IPS-18a (cell line): ENCODE results near the gene PGM3.

ENCODE experiments used
- H3K27ac ChIP-seq: one replicate; pipeline ENCODE4 v1.5.1; 2013; ENCODE audit warnings: low read length
- H3K27me3 ChIP-seq: one replicate; pipeline ENCODE4 v1.6.1; 2013; ENCODE audit warnings: mild to moderate bottlenecking, low read length; ENCODE audit not compliant: control insufficient read depth, insufficient read depth
- H3K36me3 ChIP-seq: one replicate; pipeline ENCODE4 v1.6.1; 2013; ENCODE audit warnings: low read depth, low read length; ENCODE audit not compliant: control insufficient read depth
- H3K4me1 ChIP-seq: one replicate; pipeline ENCODE4 v1.6.1; 2013; ENCODE audit warnings: low read depth, low read length; ENCODE audit not compliant: control insufficient read depth
- H3K4me3 ChIP-seq: one replicate; pipeline ENCODE4 v1.5.1; 2013; ENCODE audit warnings: low read length
- H3K9ac ChIP-seq: one replicate; pipeline ENCODE4 v1.6.1; 2013; ENCODE audit warnings: mild to moderate bottlenecking, low read length, moderate library complexity
- H3K9me3 ChIP-seq: one replicate; pipeline ENCODE4 v1.6.1; 2013; ENCODE audit warnings: low read depth, low read length; ENCODE audit not compliant: control insufficient read depth

The PGM3 gene

DNA sequence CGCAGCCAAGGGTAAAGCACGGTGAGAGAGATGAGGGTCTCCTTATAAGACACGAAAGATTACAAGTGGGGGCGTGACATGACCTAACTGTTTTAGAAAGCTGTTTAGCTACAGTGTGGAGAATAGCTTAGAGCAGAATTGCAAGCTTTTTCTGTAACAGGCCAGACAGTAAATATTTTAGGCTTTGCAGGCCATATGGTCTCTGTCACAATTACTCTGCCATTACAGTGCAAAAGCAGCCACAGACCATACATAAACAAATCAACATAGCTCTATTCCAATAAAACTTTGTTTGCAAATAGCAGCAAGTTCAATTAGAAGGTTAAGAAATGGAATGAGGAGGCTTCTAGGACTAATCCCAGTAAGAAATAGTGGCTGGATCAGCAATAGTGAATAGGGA, 16.8 kb downstream of the PGM3 start:
- Histone ChIP-seq H3K9me3 (no peaks in the 10 kb centered on the region), H3K36me3 (peaks cover 58% of the 10 kb centered on the region), H3K4me3 (no peak overlapping the region), H3K27me3 (no peaks in the 10 kb centered on the region), H3K27ac (no peak overlapping the region), H3K4me1 (no peaks in the 10 kb centered on the region), H3K9ac (no peak overlapping the region)

DNA sequence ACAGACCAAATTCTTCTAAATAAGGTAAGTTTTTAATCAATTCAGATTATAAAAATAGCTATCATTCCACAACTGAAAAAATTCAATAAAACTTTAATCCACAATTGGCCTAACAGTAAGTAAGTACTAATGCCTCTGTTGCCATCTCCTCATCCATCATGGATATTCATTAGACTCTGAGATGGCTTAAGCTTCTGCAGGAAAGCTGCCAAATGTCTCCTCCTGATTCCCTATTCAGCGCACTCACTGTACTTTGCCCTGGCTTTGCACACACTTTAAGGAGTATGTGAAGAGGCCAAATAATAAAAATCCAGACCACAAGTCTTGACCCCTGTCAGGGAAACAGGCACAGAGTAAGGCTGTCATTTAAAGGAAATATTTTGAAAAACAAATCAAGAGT, 23.6 kb downstream of the PGM3 start:
- Histone ChIP-seq H3K4me3 (no peak overlapping the region), H3K36me3 (peaks cover 86% of the 10 kb centered on the region), H3K27ac (no peak overlapping the region), H3K4me1 (no peaks in the 10 kb centered on the region), H3K27me3 (no peaks in the 10 kb centered on the region), H3K9me3 (no peaks in the 10 kb centered on the region), H3K9ac (no peak overlapping the region)

DNA sequence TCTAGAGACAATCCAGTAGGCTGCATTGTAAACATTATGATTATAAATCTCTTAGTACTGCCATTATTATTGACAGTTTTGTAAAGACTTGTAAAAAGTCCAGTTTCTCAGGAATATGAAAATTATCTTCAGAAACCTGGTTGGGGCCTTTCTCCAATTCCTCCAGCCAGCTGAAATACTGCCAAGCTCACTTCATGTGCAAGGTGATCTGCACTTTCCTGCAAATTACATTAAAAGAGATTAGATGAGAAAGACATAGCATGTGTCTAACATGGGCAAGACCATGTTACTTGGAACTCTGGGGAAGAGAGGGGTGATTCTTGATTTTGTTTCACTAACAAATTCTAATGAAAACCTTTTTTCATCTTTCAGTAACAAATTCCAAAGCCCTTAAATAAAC, 24.0 kb downstream of the PGM3 start:
- Histone ChIP-seq H3K9ac (no peak overlapping the region), H3K4me1 (no peaks in the 10 kb centered on the region), H3K9me3 (no peaks in the 10 kb centered on the region), H3K27ac (no peak overlapping the region), H3K27me3 (no peaks in the 10 kb centered on the region), H3K4me3 (no peak overlapping the region), H3K36me3 (peaks cover 85% of the 10 kb centered on the region)

DNA sequence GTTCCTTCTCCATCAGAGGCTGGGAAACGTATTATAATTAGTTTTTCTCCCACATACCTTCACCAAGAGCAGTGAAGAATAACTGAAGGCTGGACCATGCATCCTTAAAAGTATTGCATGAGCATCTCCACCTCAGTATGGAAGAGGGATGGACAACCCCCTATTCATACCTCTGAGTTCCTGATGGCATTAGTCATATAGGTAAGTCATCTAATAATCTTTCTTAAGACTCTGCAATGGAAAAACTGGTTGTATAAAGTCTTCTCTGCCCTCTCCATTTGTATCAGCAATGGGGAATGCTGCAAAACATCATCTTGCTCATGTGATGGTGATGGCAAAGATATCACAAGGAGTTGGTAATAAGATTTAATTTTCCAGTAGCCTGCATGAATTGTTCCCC, 24.5 kb downstream of the PGM3 start:
- Histone ChIP-seq H3K4me3 (no peak overlapping the region), H3K27ac (no peak overlapping the region), H3K27me3 (no peaks in the 10 kb centered on the region), H3K4me1 (no peaks in the 10 kb centered on the region), H3K36me3 (peaks cover 83% of the 10 kb centered on the region), H3K9me3 (no peaks in the 10 kb centered on the region), H3K9ac (no peak overlapping the region)

DNA sequence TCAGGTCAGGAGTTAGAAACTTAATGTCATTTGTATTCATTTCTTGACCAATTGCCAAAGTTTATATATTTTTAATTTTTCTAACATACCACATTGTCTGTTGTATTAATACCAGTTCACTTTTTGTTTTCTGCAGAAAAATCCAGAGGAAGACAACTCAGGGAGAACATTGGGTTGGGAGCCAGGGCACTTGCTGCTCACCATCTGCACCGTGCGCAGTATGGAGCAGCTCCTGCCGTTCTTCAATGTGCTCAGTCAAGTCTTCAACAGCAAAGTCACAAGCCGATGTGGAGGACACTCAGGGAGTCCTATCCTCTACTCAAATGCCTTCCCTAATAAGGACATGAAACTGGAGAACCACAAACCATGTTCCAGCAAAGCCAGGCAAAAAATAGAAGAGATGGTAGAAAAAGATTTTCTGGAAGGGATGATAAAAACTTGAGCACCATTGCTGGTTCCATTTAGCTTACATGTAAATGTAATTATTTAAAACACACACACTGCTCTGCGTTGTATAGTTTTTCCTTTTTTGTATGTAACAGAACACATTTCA, 25.3 kb downstream of the PGM3 start:
- Histone ChIP-seq H3K9ac (no peak overlapping the region), H3K4me1 (no peaks in the 10 kb centered on the region), H3K27me3 (no peaks in the 10 kb centered on the region), H3K27ac (no peak overlapping the region), H3K36me3 (peaks cover 80% of the 10 kb centered on the region), H3K9me3 (no peaks in the 10 kb centered on the region), H3K4me3 (no peak overlapping the region)

DNA sequence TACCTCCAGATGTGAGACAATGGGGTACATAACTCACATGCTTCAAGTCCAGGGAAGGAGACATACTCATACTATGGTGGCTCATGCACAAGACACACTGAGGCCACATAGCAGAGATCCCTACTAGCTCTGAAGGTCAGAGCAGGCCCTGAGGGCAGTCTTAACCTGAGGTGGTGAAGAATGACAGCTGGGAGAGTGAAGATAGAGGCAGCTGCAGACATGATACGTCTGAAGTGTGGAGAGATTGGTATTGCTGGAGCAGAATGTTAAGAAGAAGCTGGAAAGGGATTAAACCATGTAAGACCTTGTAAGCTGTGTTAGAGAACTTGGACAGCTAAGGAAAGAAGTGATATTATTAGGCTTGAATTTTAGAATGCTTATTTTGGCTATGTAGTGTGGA, 32.9 kb downstream of the PGM3 start:
- no peak overlapping the region for H3K4me3 ChIP-seq
- no peak overlapping the region for H3K27ac ChIP-seq
- peaks cover 44% of the 10 kb centered on the region for H3K36me3 ChIP-seq
- no peak overlapping the region for H3K9ac ChIP-seq
- H3K9me3 ChIP-seq, result no peaks in the 10 kb centered on the region
- H3K27me3 ChIP-seq, result no peaks in the 10 kb centered on the region
- no peaks in the 10 kb centered on the region for H3K4me1 ChIP-seq

DNA sequence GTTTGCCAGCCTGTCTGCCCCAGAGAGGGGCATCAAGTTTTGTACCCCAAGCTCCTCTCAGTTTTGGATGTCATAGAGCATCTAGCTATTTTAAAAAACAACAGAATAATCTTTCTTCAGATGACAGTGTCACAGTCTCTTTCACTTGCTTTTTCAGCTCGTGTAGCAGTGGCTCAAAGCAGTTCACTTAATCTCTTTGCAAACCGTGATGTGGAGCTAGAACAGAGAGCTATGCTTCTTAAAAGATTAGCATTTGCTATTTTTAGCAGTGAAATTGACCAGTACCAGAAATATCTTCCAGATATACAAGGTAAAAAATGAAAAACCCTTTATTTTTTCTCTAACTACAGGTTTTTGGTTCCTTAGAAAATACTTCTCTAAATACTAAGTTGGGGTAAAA, 37.3 kb downstream of the PGM3 start:
- Histone ChIP-seq H3K4me1 (no peaks in the 10 kb centered on the region), H3K27me3 (no peaks in the 10 kb centered on the region), H3K9ac (no peak overlapping the region), H3K36me3 (peaks cover 39% of the 10 kb centered on the region), H3K9me3 (no peaks in the 10 kb centered on the region), H3K4me3 (no peak overlapping the region), H3K27ac (no peak overlapping the region)

DNA sequence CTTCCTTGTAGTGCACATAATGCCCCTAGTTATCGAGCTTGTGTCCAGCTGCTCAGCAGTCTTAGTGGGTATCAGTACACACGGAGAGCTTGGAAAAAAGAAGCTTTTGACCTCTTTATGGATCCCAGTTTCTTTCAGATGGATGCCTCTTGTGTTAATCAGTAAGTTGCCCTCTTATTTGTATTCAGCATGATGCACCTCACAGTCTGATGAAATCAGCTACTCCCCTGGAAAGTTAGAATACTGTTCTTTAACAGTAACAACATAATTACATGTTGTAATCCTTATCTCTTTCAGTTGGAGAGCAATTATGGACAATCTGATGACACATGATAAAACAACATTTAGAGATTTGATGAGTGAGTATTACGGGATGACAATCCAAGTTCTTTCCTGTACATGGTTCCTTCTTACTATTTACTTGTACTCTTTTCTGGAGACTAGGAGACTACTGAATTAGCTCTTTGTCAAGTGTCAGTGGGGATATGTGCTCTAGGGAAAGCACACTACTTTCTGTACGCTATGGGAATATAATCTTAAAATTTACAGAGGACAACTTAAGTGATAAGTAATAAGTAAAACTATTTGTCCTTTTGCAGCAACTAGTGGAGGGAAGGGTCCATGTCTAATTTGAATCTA, 39.1 kb downstream of the PGM3 start:
- no peak overlapping the region for H3K9ac ChIP-seq
- H3K4me1 ChIP-seq, result no peaks in the 10 kb centered on the region
- no peaks in the 10 kb centered on the region for H3K9me3 ChIP-seq
- H3K36me3 ChIP-seq, result peaks cover 28% of the 10 kb centered on the region
- H3K27ac ChIP-seq, result no peak overlapping the region
- H3K4me3 ChIP-seq, result no peak overlapping the region
- H3K27me3 ChIP-seq, result no peaks in the 10 kb centered on the region

DNA sequence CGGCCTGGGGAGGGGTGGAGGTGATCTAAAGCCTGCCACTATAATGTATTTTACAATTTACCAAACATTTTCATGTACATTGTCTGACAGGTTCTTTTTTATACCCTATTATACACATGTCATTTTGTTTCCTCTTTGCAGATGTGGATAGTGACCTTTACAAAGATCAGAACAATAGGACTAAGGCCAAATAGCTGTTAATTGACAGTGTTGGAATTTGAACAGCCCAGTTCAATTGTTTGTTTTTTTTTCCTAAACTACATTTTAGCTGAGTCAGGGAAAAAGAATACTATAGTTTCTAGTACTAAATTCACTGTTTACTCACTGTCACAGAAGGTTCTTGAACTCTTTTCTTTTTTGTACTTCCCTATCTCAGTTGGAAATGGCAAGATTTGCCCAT, 40.2 kb downstream of the PGM3 start:
- no peaks in the 10 kb centered on the region for H3K9me3 ChIP-seq
- H3K36me3 ChIP-seq, result peaks cover 25% of the 10 kb centered on the region
- H3K4me3 ChIP-seq, result no peak overlapping the region
- H3K4me1 ChIP-seq, result no peaks in the 10 kb centered on the region
- no peak overlapping the region for H3K27ac ChIP-seq
- no peak overlapping the region for H3K9ac ChIP-seq
- H3K27me3 ChIP-seq, result no peaks in the 10 kb centered on the region

DNA sequence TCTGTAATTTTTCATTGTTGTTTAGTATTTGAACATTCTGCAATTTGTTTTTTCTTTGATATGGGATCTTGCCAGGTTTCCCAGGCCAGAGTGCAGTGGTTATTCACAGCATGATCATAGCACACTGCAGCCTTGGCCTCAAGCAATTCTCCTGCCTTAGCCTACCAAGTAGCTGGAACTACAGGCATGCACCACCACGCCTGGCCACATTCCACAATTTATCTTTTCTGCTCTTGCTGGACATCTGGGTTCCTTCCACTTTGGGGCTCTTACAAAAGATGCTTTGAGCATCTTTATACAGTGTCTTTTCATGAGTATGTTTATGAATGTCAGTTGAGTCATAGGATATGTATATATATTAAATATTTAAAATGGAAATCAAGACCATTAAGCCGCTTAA, 42.0 kb downstream of the PGM3 start:
- Histone ChIP-seq H3K9me3 (no peaks in the 10 kb centered on the region), H3K4me1 (no peaks in the 10 kb centered on the region), H3K27ac (no peak overlapping the region), H3K9ac (no peak overlapping the region), H3K4me3 (no peak overlapping the region), H3K36me3 (peaks cover 14% of the 10 kb centered on the region), H3K27me3 (no peaks in the 10 kb centered on the region)

DNA sequence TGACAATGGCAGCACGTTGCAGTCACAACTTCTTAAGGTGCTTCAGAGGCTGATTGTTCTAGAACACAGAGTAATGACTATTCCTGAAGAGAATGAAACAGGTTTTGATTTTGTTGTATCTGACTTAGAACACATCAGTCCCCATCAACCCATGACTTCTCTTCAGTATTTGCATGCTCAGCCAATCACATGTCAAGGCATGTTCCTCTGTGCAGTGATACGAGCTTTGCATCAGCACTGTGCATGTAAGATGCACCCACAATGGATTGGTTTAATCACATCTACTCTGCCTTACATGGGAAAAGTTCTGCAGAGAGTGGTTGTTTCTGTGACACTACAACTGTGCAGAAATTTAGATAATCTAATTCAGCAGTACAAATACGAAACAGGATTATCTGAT, 54.3 kb downstream of the PGM3 start:
- H3K4me3 ChIP-seq, result no peak overlapping the region
- H3K9me3 ChIP-seq, result no peaks in the 10 kb centered on the region
- H3K27ac ChIP-seq, result no peak overlapping the region
- H3K27me3 ChIP-seq, result no peaks in the 10 kb centered on the region
- peaks cover 19% of the 10 kb centered on the region for H3K36me3 ChIP-seq
- no peaks in the 10 kb centered on the region for H3K4me1 ChIP-seq
- H3K9ac ChIP-seq, result no peak overlapping the region

DNA sequence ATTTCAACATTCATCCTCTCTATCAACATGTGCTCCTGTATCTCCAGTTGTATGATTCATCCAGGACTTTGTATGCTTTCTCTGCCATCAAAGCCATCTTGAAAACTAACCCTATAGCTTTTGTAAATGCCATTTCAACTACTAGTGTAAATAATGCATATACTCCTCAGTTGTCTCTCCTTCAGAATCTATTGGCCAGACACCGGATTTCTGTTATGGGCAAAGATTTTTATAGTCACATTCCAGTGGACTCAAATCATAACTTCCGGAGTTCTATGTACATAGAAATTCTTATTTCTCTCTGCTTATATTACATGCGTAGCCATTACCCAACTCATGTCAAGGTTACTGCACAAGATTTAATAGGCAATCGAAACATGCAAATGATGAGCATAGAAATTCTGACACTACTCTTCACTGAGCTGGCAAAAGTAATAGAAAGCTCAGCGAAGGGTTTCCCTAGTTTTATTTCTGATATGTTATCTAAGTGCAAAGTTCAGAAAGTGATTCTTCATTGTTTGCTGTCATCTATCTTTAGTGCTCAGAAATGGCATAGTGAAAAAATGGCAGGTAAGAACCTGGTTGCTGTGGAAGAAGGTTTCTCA, 54.8 kb downstream of the PGM3 start:
- Histone ChIP-seq H3K27ac (no peak overlapping the region), H3K4me1 (no peaks in the 10 kb centered on the region), H3K9me3 (no peaks in the 10 kb centered on the region), H3K9ac (no peak overlapping the region), H3K4me3 (no peak overlapping the region), H3K27me3 (no peaks in the 10 kb centered on the region), H3K36me3 (peaks cover 19% of the 10 kb centered on the region)
